ENCODE measurements around the gene FAAP20. TPM values are rescaled to one million over a fixed set of nuclear protein-coding genes. Genes with fewer than 3 reads are reported as not detected.

FAAP20 gene
- total and polyA plus RNA-seq, 2 of the 8 experiments (the other 6 are each of a cell fraction or from before 2014, with no cell fraction given), result 58.4 to 99.8 TPM

- Histone ChIP-seq H3K4me3 (ENCODE audit: extremely low read depth in 1 of 4, insufficient read depth in 2 of 4, low read depth in 3 of 4, low read length in 4 of 4) (no peak overlapping the region), H3K27ac (ENCODE audit: low read depth, low read length) (no peak overlapping the region), H2BK120ac (replicated peaks; ENCODE audit: low read depth, low read length) (no peak overlapping the region), H4K20me1 (replicated peaks in 1 of 2; ENCODE audit: control insufficient read depth in 1 of 2, insufficient read depth in 2 of 2, low read length in 2 of 2) (peaks cover 10 to 12% of the 10 kb centered on the region in 2 experiments), H3K23me2 (ENCODE audit: low read depth, low read length) (peaks cover 16% of the 10 kb centered on the region), H2BK20ac (ENCODE audit: low read length) (0 out of 2 replicates have a peak overlapping the region, but pooled peaks have one; percentile 3), H3K14ac (ENCODE audit: insufficient read length) (no peak overlapping the region), H3K4ac (replicated peaks; ENCODE audit: insufficient read length, low read depth, low read length) (no peak overlapping the region), H3K23ac (ENCODE audit: insufficient read length) (no peak overlapping the region), H2AFZ (ENCODE audit: low read length) (no peak overlapping the region), H3K79me2 (ENCODE audit: control insufficient read depth in 1 of 2, insufficient read depth in 2 of 2, low read length in 2 of 2) (peaks cover 11 to 13% of the 10 kb centered on the region in 2 experiments), H3K18ac (ENCODE audit: extremely low read depth, low read length) (no peak overlapping the region), H2BK5ac (ENCODE audit: low read depth, low read length) (no peak overlapping the region), H3K56ac (replicated peaks; ENCODE audit: insufficient read length, low read depth, low read length) (no peak overlapping the region), H3K4me2 (ENCODE audit: insufficient read depth in 1 of 2, low read depth in 2 of 2, low read length in 2 of 2) (no peak overlapping the region), H4K5ac (ENCODE audit: insufficient read length, low read depth, low read length) (no peak overlapping the region), H2AK5ac (ENCODE audit: low read depth, low read length) (no peak overlapping the region), H4K8ac (ENCODE audit: extremely low read depth, insufficient read depth, low read length) (0 out of 2 replicates have a peak overlapping the region, but pooled peaks have one; percentile 68), H2BK12ac (ENCODE audit: low read depth, low read length) (peak overlapping the region; percentile 50; the same call in 1 of the 2 replicates), H3K27me3 (replicated peaks in 1 of 4; ENCODE audit: control insufficient read depth in 3 of 4, extremely low read depth in 1 of 4, insufficient read depth in 3 of 4, low read length in 3 of 4) (no peaks in the 10 kb centered on the region), H4K91ac (replicated peaks; ENCODE audit: insufficient read length, low read length) (no peak overlapping the region), H3K36me3 (ENCODE audit: control insufficient read depth in 2 of 4, insufficient read depth in 4 of 4, low read length in 3 of 4) (no peaks in the 10 kb centered on the region), H3K9me3 (ENCODE audit: insufficient read depth in 2 of 2, low read depth in 1 of 2, low read length in 1 of 2) (no peaks in the 10 kb centered on the region), H3K4me1 (replicated peaks in 1 of 4; ENCODE audit: control insufficient read depth in 3 of 4, insufficient read depth in 4 of 4, low read length in 3 of 4) (peaks cover 0 to 14% (median 11%) of the 10 kb centered on the region in 4 experiments; a peak in 5 of 7 replicates), H3K9ac (replicated peaks in 1 of 4; ENCODE audit: extremely low read depth in 1 of 4, low read depth in 3 of 4, low read length in 3 of 4) (no peak overlapping the region), H2BK15ac (ENCODE audit: low read length) (no peak overlapping the region), H3K79me1 (ENCODE audit: low read depth, low read length) (no peaks in the 10 kb centered on the region)
- TF ChIP-seq CBX5 (IDR thresholded peaks at IDR 0.05; ENCODE audit: low read depth, low read length) (no peak), TAF7 (optimal IDR thresholded peaks at IDR 0.05; ENCODE audit: borderline replicate concordance, low read depth, low read length) (no peak), E2F6 (IDR thresholded peaks at IDR 0.05) (no peak)
- no peak for DNase-seq (ENCODE audit: low read depth in 1 of 2, low spot score in 2 of 2)
- WGBS, 2 experiments (ENCODE audit: extremely low coverage in 1 of 2, insufficient coverage in 1 of 2, insufficient read length in 1 of 2, insufficient replicate concordance in 2 of 2, low coverage in 1 of 2, low lambda C conversion rate in 2 of 2, missing lambda C conversion rate in 1 of 2), result 94% methylated on average over 17 of the region's 18 CpGs; no CpG with 5 or more reads in 1 of the 2 experiments
- ChIA-PET POLR2A (ENCODE audit: partially characterized antibody) (interaction anchor here (1.1 to 1.6 kb wide), 3 partner anchors 9 to 19 kb away, joined by 3 to 6 read pairs (median 3); no protein-coding TSS in a partner anchor), CTCF (ENCODE audit: partially characterized antibody) (interaction anchor here (0.7 to 3.2 kb wide), 9 partner anchors 13 to 157 kb away, joined by 3 to 13 read pairs (median 3); partner anchors contain the start of gene FAAP20)
- FAIRE-seq, result no peak
These were observed 30.3 kb upstream of the FAAP20 start for GRCh38 chr1:2224631-2225428.

Data from H1 (cell line).